HepG2 (cell line): ENCODE results near the gene EIF6. TPM values are rescaled to one million over a fixed set of nuclear protein-coding genes. Genes with fewer than 3 reads are reported as not detected.

Experiments used
- ARNTL ChIP-seq: sonication (generic); formaldehyde crosslinking; IDR thresholded peaks from 2 replicates; pipeline ENCODE4 v1.4.0; 2020; ENCODE audit warnings: mild to moderate bottlenecking, missing genetic modification reagents
- BCL6 ChIP-seq: IDR thresholded peaks from 2 replicates; pipeline ENCODE4 v1.6.1; 2016; ENCODE audit warnings: missing genetic modification reagents, missing compliant biosample characterization
- CCDC6 ChIP-seq: sonication (generic); formaldehyde crosslinking; IDR thresholded peaks from 2 replicates; pipeline ENCODE4 v1.8.1; 2022; ENCODE audit warnings: mild to moderate bottlenecking, missing genetic modification reagents, moderate library complexity
- ETV5 ChIP-seq: IDR thresholded peaks from 2 replicates; pipeline ENCODE4 v1.6.1; 2018; ENCODE audit warnings: missing biosample characterization, missing genetic modification reagents, inconsistent platforms, borderline replicate concordance
- FOSL2 ChIP-seq: sonication (generic); formaldehyde crosslinking; IDR thresholded peaks from 2 replicates; pipeline ENCODE4 v1.4.0; 2020; ENCODE audit warnings: missing genetic modification reagents
- FOXK1 ChIP-seq: sonication (generic); formaldehyde crosslinking; IDR thresholded peaks from 2 replicates; pipeline ENCODE4 v1.4.0; 2020; ENCODE audit warnings: low read depth, missing genetic modification reagents, borderline replicate concordance
- KDM3A ChIP-seq: IDR thresholded peaks from 2 replicates; pipeline ENCODE4 v1.6.1; 2018; ENCODE audit warnings: low read depth, missing compliant biosample characterization
- LCORL ChIP-seq, 2 experiments: fragments of 450-650 bp in 1 of 2; sonication (generic) in 1 of 2; formaldehyde crosslinking in 1 of 2; IDR thresholded peaks; 2 replicates each; pipeline versions ENCODE4 v1.5.0 to v1.6.1; 2017 to 2020; ENCODE audit warnings: antibody characterized with exemption in 1 of 2, missing genetic modification reagents in 1 of 2
- MAF1 ChIP-seq: sonication (generic); formaldehyde crosslinking; IDR thresholded peaks from 2 replicates; pipeline ENCODE4 v1.5.0; 2020; ENCODE audit warnings: missing genetic modification reagents, borderline replicate concordance
- ZFY ChIP-seq: sonication (generic); formaldehyde crosslinking; IDR thresholded peaks from 2 replicates; pipeline ENCODE4 v1.4.0; 2020; ENCODE audit warnings: missing genetic modification reagents
- ZNF3 ChIP-seq: IDR thresholded peaks from 2 replicates; pipeline ENCODE4 v1.7.0; 2017; ENCODE audit warnings: inconsistent platforms
- ZNF430 ChIP-seq: sonication (generic); formaldehyde crosslinking; IDR thresholded peaks from 2 replicates; pipeline ENCODE4 v1.9.0; 2021; ENCODE audit warnings: mild to moderate bottlenecking, missing genetic modification reagents
- ZNF614 ChIP-seq: IDR thresholded peaks from 2 replicates; pipeline ENCODE4 v1.6.1; 2018; ENCODE audit warnings: missing biosample characterization, missing genetic modification reagents, inconsistent platforms, borderline replicate concordance
- polyA plus RNA-seq, 8 experiments: library from polyadenylated mRNA; depleted of rRNA in 3 of 8; stranded (reverse) in 7 of 8; unstranded in 1 of 8; fragments of >200 nt; fragmentation: Illumina TruSeq in 4 of 8; extraction: Trizol in 4 of 8; gene quantifications; 2 replicates each; pipeline versions ENCODE4 v1.2.1 to v1.2.3, GENCODE V29; 2011 to 2016; ENCODE audit warnings: low read depth in 4 of 8, missing spikeins in 1 of 8, mixed read lengths in 1 of 8; ENCODE audit not compliant: insufficient read depth in 1 of 8
- total RNA-seq, 5 experiments: library from RNA; depleted of rRNA; stranded (reverse); fragments of >200 nt; fragmentation: Illumina TruSeq; extraction: Trizol; gene quantifications; 2 replicates each; pipeline ENCODE4 v1.2.3, GENCODE V29; 2016; ENCODE audit warnings: low read depth in 1 of 5
- TF ChIP-seq, protein P1 (sequence below): sonication (generic); formaldehyde crosslinking; IDR thresholded peaks from 2 replicates; pipeline ENCODE4 v1.4.0; 2020; ENCODE audit warnings: missing genetic modification reagents, mild to moderate bottlenecking, borderline replicate concordance
- TF ChIP-seq, protein P2 (sequence below): IDR thresholded peaks from 2 replicates; pipeline ENCODE4 v1.6.1; 2016; ENCODE audit warnings: low read depth
- TF ChIP-seq, protein P3 (sequence below): sonication (generic); formaldehyde crosslinking; IDR thresholded peaks from 2 replicates; pipeline ENCODE4 v1.4.0; 2020; ENCODE audit warnings: missing genetic modification reagents
- TF ChIP-seq, protein P4 (sequence below): fragments of 450-650 bp; IDR thresholded peaks from 2 replicates; pipeline ENCODE4 v1.6.1; 2017; ENCODE audit warnings: mild to moderate bottlenecking
- TF ChIP-seq, protein P5 (sequence below): sonication (generic); formaldehyde crosslinking; IDR thresholded peaks from 2 replicates; pipeline ENCODE4 v1.5.0; 2020; ENCODE audit warnings: mild to moderate bottlenecking, low read depth, missing genetic modification reagents, borderline replicate concordance

Gene EIF6
- total and polyA plus RNA-seq, 2 of the 13 experiments (the other 11 are each of a cell fraction or from before 2014, with no cell fraction given): 462 to 466 TPM

DNA sequence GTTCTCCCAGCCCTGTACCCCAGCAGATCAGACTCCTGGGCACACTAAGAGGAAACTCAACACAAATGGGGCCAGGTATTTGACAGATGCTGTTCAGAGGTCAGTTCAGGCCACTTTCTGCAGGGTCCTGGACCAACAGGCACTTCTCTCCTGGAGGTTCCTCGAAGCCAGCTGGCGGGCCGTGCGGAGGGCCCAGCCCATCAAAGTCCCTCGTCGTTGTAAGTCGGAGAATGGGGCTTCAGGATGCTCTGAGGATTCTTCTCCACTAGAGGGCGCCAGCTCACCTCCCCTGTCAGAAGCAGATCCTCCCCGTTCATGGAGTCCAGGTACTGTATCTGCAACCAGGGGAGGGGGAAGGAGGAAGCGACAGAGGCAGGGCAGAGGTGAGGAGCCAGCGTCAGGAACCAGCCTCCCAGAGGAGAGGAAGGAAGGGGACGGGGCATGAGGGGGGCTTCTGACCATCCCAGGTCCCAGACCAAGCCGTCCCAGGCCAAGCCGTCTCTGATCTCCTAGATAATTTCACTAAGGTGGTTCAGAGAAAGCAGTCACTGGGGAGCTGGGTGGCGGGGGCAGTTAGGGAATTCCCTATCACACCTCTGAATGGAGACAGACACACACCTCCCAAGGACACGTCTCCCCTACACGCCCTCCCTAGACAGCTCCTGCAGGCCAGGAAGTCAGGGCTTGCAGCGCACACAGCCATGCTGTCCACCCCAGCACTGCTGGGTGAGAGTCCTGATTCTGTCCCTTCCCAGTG, 19.3 kb upstream of the EIF6 start (continued):
- TF ChIP-seq ZFY (CRISPR knock-in tag) (no peak; the same call in 1 of the 2 replicates), ZNF614 (CRISPR knock-in tag) (peak; percentile 84; the same call in 1 of the 2 replicates), ETV5 (CRISPR knock-in tag) (peak; percentile 53; the same call in 1 of the 2 replicates), FOSL2 (peak; percentile 66), ARNTL (no peak), ZNF430 (0 out of 2 replicates have a peak, but pooled peaks have one; percentile 55), BCL6 (peak; percentile 39; the same call in 1 of the 2 replicates), ZNF3 (CRISPR knock-in tag) (peak; percentile 34; the same call in 1 of the 2 replicates), CCDC6 (peak; percentile 85), FOXK1 (peak; percentile 23; the same call in 1 of the 2 replicates), KDM3A (peak; percentile 93; the same call in 1 of the 2 replicates), MAF1 (CRISPR knock-in tag) (no peak), LCORL (IDR thresholded peaks at IDR 0.05) (no peak), LCORL (CRISPR knock-in tag; IDR thresholded peaks at IDR 0.05) (peak; percentile 78)
- TF ChIP-seq, protein P1, sequence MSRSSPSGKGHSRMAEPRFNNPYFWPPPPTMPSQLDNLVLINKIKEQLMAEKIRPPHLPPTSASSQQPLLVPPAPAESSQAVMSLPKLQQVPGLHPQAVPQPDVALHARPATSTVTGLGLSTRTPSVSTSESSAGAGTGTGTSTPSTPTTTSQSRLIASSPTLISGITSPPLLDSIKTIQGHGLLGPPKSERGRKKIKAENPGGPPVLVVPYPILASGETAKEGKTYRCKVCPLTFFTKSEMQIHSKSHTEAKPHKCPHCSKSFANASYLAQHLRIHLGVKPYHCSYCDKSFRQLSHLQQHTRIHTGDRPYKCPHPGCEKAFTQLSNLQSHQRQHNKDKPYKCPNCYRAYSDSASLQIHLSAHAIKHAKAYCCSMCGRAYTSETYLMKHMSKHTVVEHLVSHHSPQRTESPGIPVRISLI: peak; percentile 71; the same call in 1 of the 2 replicates
- TF ChIP-seq, protein P2, sequence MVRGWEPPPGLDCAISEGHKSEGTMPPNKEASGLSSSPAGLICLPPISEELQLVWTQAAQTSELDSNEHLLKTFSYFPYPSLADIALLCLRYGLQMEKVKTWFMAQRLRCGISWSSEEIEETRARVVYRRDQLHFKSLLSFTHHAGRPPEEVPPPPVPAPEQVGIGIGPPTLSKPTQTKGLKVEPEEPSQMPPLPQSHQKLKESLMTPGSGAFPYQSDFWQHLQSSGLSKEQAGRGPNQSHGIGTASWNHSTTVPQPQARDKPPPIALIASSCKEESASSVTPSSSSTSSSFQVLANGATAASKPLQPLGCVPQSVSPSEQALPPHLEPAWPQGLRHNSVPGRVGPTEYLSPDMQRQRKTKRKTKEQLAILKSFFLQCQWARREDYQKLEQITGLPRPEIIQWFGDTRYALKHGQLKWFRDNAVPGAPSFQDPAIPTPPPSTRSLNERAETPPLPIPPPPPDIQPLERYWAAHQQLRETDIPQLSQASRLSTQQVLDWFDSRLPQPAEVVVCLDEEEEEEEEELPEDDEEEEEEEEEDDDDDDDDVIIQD (CRISPR knock-in tag): peak; percentile 73; the same call in 1 of the 2 replicates
- TF ChIP-seq, protein P3, sequence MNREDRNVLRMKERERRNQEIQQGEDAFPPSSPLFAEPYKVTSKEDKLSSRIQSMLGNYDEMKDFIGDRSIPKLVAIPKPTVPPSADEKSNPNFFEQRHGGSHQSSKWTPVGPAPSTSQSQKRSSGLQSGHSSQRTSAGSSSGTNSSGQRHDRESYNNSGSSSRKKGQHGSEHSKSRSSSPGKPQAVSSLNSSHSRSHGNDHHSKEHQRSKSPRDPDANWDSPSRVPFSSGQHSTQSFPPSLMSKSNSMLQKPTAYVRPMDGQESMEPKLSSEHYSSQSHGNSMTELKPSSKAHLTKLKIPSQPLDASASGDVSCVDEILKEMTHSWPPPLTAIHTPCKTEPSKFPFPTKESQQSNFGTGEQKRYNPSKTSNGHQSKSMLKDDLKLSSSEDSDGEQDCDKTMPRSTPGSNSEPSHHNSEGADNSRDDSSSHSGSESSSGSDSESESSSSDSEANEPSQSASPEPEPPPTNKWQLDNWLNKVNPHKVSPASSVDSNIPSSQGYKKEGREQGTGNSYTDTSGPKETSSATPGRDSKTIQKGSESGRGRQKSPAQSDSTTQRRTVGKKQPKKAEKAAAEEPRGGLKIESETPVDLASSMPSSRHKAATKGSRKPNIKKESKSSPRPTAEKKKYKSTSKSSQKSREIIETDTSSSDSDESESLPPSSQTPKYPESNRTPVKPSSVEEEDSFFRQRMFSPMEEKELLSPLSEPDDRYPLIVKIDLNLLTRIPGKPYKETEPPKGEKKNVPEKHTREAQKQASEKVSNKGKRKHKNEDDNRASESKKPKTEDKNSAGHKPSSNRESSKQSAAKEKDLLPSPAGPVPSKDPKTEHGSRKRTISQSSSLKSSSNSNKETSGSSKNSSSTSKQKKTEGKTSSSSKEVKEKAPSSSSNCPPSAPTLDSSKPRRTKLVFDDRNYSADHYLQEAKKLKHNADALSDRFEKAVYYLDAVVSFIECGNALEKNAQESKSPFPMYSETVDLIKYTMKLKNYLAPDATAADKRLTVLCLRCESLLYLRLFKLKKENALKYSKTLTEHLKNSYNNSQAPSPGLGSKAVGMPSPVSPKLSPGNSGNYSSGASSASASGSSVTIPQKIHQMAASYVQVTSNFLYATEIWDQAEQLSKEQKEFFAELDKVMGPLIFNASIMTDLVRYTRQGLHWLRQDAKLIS (CRISPR knock-in tag): no peak
- TF ChIP-seq, protein P4, sequence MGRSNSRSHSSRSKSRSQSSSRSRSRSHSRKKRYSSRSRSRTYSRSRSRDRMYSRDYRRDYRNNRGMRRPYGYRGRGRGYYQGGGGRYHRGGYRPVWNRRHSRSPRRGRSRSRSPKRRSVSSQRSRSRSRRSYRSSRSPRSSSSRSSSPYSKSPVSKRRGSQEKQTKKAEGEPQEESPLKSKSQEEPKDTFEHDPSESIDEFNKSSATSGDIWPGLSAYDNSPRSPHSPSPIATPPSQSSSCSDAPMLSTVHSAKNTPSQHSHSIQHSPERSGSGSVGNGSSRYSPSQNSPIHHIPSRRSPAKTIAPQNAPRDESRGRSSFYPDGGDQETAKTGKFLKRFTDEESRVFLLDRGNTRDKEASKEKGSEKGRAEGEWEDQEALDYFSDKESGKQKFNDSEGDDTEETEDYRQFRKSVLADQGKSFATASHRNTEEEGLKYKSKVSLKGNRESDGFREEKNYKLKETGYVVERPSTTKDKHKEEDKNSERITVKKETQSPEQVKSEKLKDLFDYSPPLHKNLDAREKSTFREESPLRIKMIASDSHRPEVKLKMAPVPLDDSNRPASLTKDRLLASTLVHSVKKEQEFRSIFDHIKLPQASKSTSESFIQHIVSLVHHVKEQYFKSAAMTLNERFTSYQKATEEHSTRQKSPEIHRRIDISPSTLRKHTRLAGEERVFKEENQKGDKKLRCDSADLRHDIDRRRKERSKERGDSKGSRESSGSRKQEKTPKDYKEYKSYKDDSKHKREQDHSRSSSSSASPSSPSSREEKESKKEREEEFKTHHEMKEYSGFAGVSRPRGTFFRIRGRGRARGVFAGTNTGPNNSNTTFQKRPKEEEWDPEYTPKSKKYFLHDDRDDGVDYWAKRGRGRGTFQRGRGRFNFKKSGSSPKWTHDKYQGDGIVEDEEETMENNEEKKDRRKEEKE: no peak
- TF ChIP-seq, protein P5, sequence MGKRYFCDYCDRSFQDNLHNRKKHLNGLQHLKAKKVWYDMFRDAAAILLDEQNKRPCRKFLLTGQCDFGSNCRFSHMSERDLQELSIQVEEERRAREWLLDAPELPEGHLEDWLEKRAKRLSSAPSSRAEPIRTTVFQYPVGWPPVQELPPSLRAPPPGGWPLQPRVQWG (CRISPR knock-in tag): no peak
